ENCODE measurements around the gene SYNE1.

DNA sequence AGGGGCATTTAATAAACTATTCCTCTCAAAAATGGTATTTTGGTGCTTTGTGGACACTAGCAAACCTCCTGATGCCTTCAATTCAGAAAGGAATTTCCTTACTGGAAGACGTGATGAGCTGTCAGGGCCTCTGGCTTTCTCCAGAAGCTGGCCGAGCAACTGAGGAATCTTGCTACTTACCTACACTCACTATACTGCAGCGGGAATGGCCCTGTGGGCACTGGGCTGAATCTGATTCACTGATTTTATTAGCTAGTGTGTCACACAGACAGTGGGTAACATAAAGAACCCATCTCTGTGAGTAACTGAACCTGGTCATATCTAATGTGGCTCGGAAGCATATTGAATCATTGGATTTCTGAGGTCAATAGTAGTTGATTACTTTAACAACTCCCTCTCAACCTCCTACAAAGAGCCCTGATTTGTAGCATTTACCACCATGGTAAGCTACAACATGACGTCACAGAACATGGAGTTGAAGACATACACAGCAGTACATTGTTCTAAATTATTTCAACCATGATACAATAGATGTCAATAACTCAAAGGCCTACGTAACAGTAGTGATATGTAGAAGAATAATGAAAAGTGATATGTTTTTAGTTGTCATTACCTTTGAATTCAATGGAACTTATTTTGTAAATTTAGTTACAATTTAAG, 232.1 kb downstream of the SYNE1 start:
- TF ChIP-seq EP300 (IDR thresholded peaks at IDR 0.05) (no peak), POLR2A (IDR thresholded peaks at IDR 0.05; ENCODE audit: low read length) (no peak)
- TF ChIP-seq, protein P1, sequence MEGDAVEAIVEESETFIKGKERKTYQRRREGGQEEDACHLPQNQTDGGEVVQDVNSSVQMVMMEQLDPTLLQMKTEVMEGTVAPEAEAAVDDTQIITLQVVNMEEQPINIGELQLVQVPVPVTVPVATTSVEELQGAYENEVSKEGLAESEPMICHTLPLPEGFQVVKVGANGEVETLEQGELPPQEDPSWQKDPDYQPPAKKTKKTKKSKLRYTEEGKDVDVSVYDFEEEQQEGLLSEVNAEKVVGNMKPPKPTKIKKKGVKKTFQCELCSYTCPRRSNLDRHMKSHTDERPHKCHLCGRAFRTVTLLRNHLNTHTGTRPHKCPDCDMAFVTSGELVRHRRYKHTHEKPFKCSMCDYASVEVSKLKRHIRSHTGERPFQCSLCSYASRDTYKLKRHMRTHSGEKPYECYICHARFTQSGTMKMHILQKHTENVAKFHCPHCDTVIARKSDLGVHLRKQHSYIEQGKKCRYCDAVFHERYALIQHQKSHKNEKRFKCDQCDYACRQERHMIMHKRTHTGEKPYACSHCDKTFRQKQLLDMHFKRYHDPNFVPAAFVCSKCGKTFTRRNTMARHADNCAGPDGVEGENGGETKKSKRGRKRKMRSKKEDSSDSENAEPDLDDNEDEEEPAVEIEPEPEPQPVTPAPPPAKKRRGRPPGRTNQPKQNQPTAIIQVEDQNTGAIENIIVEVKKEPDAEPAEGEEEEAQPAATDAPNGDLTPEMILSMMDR (IDR thresholded peaks at IDR 0.05): no peak

Data from A549 (cell line).